Large intestine (tissue), 3 donors: ENCODE data around the gene MYRF. TPM values are rescaled to one million over a fixed set of nuclear protein-coding genes. Genes with fewer than 3 reads are reported as not detected.

Source experiments
- DNase-seq, 2 donors: peaks; one replicate each; pipeline versions ENCODE4 v3.0.0 to v3.0.0-alpha.2; 2013
- H3K27ac ChIP-seq: one replicate; pipeline ENCODE4 v1.5.1; 2013; ENCODE audit warnings: low read length
- H3K27me3 ChIP-seq: 2 replicates; pipeline ENCODE4 v1.6.1; 2013; ENCODE audit warnings: low read length; ENCODE audit not compliant: control insufficient read depth, insufficient read depth
- H3K36me3 ChIP-seq: 2 replicates; pipeline ENCODE4 v1.6.1; 2013; ENCODE audit warnings: low read length; ENCODE audit not compliant: control insufficient read depth, insufficient read depth
- H3K4me1 ChIP-seq: one replicate; pipeline ENCODE4 v1.6.1; 2013; ENCODE audit warnings: low read length; ENCODE audit not compliant: control insufficient read depth, insufficient read depth
- H3K4me3 ChIP-seq: one replicate; pipeline ENCODE4 v1.5.1; 2013; ENCODE audit warnings: low read length
- H3K9me3 ChIP-seq: one replicate; pipeline ENCODE4 v1.6.1; 2013; ENCODE audit warnings: mild to moderate bottlenecking, low read depth, low read length, moderate library complexity; ENCODE audit not compliant: control insufficient read depth
- WGBS: methylation state at CpG from one replicate; pipeline ENCODE4 v1.1.5; 2013; ENCODE audit warnings: low lambda C conversion rate; ENCODE audit not compliant: insufficient coverage; 5-methylcytosine and 5-hydroxymethylcytosine counted together
- polyA plus RNA-seq: library from polyadenylated mRNA; unstranded; fragments of 120-200 nt; gene quantifications from one replicate; pipeline ENCODE4 v1.2.1, GENCODE V29; 2013

MYRF gene
- polyA plus RNA-seq, 1 donor, result 55.5 TPM

DNA sequence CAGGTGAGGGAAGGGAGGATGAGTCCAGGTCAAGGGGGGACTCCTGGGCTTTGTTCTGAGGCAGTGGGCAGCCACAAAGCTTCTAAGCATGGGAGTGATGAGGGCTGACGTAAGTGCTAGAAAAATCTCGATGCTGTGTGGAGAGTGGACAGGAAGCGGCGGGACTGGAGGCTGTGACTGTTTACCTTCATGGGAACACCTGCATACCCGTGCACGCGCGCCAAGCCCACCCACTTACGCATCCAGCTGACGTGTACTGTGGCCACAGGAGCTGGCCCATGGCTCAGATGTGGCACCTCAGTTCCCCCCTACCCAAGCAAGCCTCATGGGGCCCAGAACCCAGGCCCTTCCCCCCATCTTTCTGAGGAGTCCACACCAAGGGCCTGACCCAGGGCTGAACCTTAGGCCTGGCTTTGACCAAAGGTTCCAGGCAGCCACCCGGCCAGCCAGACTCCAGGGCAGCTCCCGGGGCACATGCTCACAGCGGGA, 14.0 kb downstream of the MYRF start:
- H3K27me3 ChIP-seq, result no peaks in the 10 kb centered on the region
- H3K9me3 ChIP-seq, result peaks cover 4% of the 10 kb centered on the region
- no peak overlapping the region for H3K4me3 ChIP-seq
- peaks cover 5% of the 10 kb centered on the region for H3K36me3 ChIP-seq
- WGBS, result no CpG with 5 or more reads among the region's 13 CpGs
- DNase-seq, result no peak
- no peak overlapping the region for H3K27ac ChIP-seq
- peaks cover 51% of the 10 kb centered on the region for H3K4me1 ChIP-seq

DNA sequence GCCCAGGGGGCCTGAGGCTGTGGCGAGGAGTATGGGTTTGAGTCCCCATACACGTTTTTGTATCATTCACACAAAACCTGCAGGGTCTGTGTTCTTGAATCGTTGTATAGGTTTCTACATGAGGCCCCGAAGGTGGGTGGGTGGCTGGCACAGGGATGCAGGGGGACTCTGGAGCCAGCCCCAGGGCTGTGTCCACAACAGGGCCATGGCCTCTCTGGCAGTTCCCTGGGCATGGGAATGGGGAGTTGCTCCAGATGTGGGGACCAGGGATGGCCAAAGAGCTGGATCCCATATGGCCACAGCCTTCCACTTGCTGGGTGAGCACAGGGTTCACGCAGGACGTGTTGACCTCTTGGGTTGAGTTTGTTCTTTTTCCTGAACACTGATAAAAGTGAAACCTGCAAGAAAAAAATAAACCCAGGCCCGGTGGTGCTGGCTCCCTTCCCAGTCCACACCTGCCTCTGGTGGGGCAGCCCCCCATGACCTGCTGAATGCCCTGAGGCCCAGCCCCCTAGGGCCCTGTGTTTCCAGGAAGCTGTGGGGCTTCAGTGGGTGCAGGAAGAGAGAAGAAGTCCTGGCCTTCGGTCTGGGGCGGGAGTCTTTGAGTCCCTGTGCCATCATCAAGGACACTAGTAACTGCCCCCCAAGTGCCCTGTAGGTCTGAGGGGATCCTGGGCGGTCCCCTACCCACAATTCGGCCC, 16.1 kb downstream of the MYRF start:
- no CpG with 5 or more reads among the region's 11 CpGs for WGBS

DNA sequence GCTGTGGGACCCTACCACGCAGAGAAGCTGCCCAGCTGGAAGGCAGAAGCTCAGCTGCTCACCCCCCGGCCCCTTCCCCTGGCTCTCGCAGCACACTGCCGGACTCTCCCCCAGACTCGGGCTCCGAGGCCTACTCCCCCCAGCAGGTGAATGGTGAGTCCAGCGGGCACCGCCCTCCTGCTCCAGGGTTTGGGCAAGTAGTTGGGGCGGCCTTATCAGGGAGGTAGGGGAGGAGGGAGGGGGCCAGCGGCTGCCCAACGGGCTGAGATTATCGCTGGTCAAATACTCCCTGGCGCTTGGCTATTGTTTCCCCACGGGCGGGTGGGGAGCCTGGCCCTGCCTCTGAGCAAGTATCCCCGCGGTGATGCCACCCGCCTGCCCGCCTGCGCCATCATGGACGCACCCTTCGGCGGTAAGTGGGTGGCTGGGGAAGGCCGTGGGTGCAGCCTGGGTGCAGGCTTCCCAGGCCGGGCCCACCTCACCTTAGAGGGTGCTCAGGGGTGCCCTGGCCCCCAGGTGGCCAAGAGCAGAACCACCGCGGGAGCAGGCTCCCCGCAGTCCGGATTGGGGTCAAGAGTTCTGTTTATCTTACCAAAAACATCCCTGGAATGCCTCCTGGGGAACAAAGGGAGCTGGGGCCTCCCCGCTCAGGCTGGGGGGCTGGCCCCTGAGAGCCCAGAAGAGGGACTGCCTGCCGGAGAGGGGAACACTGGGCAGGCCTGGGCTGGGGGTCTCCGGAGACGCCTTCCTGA, 16.9 kb downstream of the MYRF start:
- peak; percentile 46 to 68 for DNase-seq
- H3K36me3 ChIP-seq, result peaks cover 17% of the 10 kb centered on the region
- WGBS, result no CpG with 5 or more reads among the region's 33 CpGs
- H3K4me1 ChIP-seq, result peaks cover 44% of the 10 kb centered on the region
- H3K27ac ChIP-seq, result peak overlapping the region; percentile 9
- no peak overlapping the region for H3K4me3 ChIP-seq
- H3K27me3 ChIP-seq, result no peaks in the 10 kb centered on the region
- no peaks in the 10 kb centered on the region for H3K9me3 ChIP-seq

More for the DNA sequence above, 16.1 kb downstream of the MYRF start:
- Histone ChIP-seq H3K4me1 (peaks cover 50% of the 10 kb centered on the region), H3K4me3 (no peak overlapping the region), H3K27ac (peak overlapping the region; percentile 9), H3K9me3 (peaks cover 4% of the 10 kb centered on the region), H3K36me3 (peaks cover 15% of the 10 kb centered on the region), H3K27me3 (no peaks in the 10 kb centered on the region)
- DNase-seq, result peak in 1 of 2 donors; percentile 63

- WGBS, result no CpG with 5 or more reads among the region's 20 CpGs
- Histone ChIP-seq H3K9me3 (no peaks in the 10 kb centered on the region), H3K4me1 (peaks cover 37% of the 10 kb centered on the region), H3K36me3 (peaks cover 22% of the 10 kb centered on the region), H3K27ac (no peak overlapping the region), H3K27me3 (no peaks in the 10 kb centered on the region), H3K4me3 (no peak overlapping the region)
- DNase-seq, result no peak
These were observed 17.7 kb downstream of the MYRF start for GRCh38 chr11:61769946-61770683.

DNA sequence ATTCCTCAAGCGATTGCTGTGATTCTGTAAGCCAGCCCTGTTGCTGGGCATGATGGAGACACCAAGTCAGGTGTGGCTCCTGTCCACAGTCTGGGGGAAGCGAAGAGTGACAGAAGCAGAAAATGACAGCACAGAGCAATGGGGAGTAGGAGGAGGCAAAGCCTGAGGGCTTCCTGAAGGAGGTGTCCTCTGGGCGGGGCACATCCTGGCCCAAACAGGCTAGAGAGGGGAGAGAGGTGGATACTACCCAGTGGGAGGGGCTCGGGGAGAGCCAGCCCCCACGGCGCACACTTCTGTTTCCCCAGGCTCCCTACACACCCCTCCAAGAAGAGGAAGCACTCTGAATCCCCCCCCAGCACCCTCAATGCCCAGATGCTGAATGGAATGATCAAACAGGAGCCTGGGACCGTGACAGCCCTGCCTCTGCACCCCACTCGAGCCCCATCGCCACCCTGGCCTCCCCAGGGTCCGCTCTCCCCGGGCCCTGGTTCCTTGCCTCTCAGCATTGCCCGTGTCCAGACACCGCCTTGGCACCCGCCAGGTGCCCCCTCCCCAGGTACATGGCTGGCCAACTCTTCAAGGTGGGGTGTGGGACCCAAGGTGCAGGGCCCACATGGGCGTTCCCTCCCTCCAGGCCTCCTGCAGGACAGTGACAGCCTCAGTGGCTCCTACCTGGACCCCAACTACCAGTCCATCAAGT, 18.9 kb downstream of the MYRF start:
- no peaks in the 10 kb centered on the region for H3K27me3 ChIP-seq
- no peak overlapping the region for H3K27ac ChIP-seq
- H3K36me3 ChIP-seq, result peaks cover 27% of the 10 kb centered on the region
- H3K4me1 ChIP-seq, result peaks cover 38% of the 10 kb centered on the region
- H3K9me3 ChIP-seq, result no peaks in the 10 kb centered on the region
- WGBS, result 100% methylated on average over 1 of the region's 15 CpGs
- no peak overlapping the region for H3K4me3 ChIP-seq
- no peak for DNase-seq

DNA sequence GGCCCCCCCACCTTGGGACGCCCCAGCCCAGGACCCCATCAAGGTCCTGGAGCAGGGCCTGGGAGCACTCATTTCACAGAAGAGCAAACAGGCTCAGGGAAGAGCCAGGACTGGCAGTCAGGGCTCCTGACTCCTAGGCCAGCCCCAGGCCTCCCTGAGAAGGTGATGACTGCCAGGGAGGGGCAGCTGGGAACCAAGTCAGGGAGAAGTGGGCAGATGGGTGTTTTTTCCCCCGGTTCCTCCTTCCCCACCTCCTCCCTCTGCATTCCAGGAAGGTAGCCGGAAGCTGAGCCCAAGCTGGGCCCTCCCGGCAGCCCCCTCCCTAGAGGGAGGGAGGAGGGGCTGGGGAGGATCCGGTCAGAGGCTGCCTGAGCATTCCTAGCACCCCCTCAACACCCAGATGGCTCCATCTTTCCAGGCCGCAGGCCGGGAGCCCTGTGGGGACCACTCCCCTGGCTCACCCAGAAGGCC, 19.6 kb downstream of the MYRF start:
- Histone ChIP-seq H3K4me1 (peaks cover 33% of the 10 kb centered on the region), H3K27ac (no peak overlapping the region)
- no CpG with 5 or more reads among the region's 7 CpGs for WGBS

GRCh38 chr11:61773356-61773755, 20.9 kb downstream of the MYRF start:
- Histone ChIP-seq H3K9me3 (no peaks in the 10 kb centered on the region), H3K27ac (no peak overlapping the region), H3K4me1 (peaks cover 27% of the 10 kb centered on the region), H3K36me3 (peaks cover 43% of the 10 kb centered on the region), H3K4me3 (no peak overlapping the region), H3K27me3 (no peaks in the 10 kb centered on the region)
- DNase-seq, result peak in 1 of 2 donors; percentile 31
- WGBS, result no CpG with 5 or more reads among the region's 10 CpGs

More for the DNA sequence above, 19.6 kb downstream of the MYRF start:
- no peak for DNase-seq
- Histone ChIP-seq H3K9me3 (no peaks in the 10 kb centered on the region), H3K27me3 (no peaks in the 10 kb centered on the region), H3K36me3 (peaks cover 34% of the 10 kb centered on the region), H3K4me3 (no peak overlapping the region)

DNA sequence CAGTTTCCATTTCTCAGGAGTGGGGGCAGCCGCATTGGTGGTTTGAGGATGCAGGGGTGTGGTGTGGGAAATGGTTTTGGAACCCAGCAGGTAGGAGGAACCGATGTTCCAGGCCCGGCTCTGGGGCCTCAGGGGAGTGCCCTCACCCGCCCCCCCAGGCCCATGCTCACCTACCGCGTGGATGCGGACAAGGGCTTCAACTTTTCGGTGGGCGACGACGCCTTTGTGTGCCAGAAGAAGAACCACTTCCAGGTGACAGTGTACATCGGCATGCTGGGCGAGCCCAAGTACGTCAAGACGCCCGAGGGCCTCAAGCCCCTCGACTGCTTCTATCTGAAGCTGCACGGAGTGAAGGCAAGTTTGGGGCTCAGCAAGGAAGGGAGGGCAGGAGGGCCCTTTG, 21.4 kb downstream of the MYRF start:
- H3K4me3 ChIP-seq, result no peak overlapping the region
- DNase-seq, result no peak
- peaks cover 48% of the 10 kb centered on the region for H3K36me3 ChIP-seq
- 100% methylated on average over 2 of the region's 18 CpGs for WGBS
- peaks cover 22% of the 10 kb centered on the region for H3K4me1 ChIP-seq
- no peaks in the 10 kb centered on the region for H3K27me3 ChIP-seq
- H3K27ac ChIP-seq, result no peak overlapping the region
- H3K9me3 ChIP-seq, result no peaks in the 10 kb centered on the region

DNA sequence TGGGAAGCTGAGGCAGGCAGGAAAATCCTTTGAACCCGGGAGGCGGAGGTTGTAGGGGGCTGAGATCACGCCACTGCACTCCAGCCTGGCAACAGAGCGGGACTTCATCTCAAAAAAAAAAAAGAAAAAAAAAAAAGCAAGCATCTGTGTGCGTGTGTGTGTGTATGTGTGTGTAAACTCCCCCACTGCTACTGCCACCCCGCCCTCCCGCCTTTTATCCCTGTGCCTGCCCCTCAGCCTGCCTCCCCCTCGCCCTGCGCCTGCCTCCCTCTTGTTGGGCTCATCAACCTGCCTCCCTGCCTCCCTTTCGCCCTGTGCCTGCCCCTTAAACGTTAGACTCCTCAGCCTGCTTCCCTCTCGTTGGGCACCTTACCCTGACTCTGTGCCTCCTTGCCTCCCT, 22.0 kb downstream of the MYRF start:
- H3K36me3 ChIP-seq, result peaks cover 54% of the 10 kb centered on the region
- 83% methylated on average over 2 of the region's 12 CpGs for WGBS
- H3K27me3 ChIP-seq, result no peaks in the 10 kb centered on the region
- no peak overlapping the region for H3K27ac ChIP-seq
- no peaks in the 10 kb centered on the region for H3K9me3 ChIP-seq
- DNase-seq, result no peak
- H3K4me3 ChIP-seq, result no peak overlapping the region
- H3K4me1 ChIP-seq, result peaks cover 16% of the 10 kb centered on the region

- Histone ChIP-seq H3K4me3 (no peak overlapping the region), H3K4me1 (peaks cover 10% of the 10 kb centered on the region), H3K36me3 (peaks cover 61% of the 10 kb centered on the region), H3K9me3 (no peaks in the 10 kb centered on the region), H3K27me3 (no peaks in the 10 kb centered on the region), H3K27ac (no peak overlapping the region)
- DNase-seq, result no peak
- no CpG with 5 or more reads among the region's 6 CpGs for WGBS
These were observed 22.7 kb downstream of the MYRF start for GRCh38 chr11:61775106-61775505.
